Adrenal gland (tissue), 5 donors: Measurements from ENCODE around the gene KCTD21.

Experiments used
- POLR2A ChIP-seq, 2 donors: fragments of 450-650 bp; IDR thresholded peaks; one replicate each; pipeline ENCODE4 v1.6.1; 2017; ENCODE audit warnings: antibody characterized with exemption in 2 of 2, mild to moderate bottlenecking in 2 of 2, moderate library complexity in 1 of 2
- TF ChIP-seq, protein P1 (sequence below), 6 experiments: fragments of 450-650 bp in 4 of 6; fragments of 200-600 bp in 2 of 6; sonication (generic) in 1 of 6; IDR thresholded peaks; 1 replicate in 5 of 6; 2 replicates in 1 of 6; pipeline versions ENCODE4 v1.5.1 to v1.8.0; 2016 to 2021; ENCODE audit warnings: antibody characterized with exemption in 6 of 6, mild to moderate bottlenecking in 2 of 6, moderate library complexity in 1 of 6
- donor health status: DM: no; HTN: no; CAD: no.

DNA sequence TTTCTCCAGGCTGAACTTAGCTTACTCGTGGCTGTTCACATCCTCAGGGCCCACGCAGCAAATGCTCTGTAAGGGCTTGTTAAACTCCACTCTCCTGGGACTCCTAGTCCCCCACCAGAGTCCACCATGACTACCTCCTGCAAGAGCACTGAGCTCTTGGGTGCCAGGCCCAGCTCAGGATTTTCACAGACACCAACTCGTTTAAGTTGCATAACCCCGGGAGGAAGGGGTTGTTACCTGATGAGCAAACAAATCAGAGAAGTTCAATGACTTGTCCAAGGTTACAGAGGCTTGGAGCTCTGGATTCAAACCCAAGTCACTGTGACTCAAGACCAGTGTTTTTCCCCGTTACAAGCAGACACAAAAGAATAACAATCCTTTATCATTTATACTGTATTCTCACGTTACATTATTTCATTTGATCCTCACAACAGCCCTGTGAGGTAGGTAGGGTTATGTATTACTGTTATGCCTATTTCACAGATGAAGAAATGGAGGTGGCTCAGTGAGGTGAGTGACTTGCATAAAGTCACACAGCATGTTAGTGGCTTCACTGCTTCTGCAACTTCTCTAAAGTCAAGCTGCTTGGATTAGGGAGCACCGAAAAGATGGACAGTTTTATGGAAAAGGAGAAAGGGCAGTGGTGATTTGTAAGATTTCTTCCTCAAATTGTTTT, 17.4 kb downstream of the KCTD21 start:
- TF ChIP-seq, protein P1, sequence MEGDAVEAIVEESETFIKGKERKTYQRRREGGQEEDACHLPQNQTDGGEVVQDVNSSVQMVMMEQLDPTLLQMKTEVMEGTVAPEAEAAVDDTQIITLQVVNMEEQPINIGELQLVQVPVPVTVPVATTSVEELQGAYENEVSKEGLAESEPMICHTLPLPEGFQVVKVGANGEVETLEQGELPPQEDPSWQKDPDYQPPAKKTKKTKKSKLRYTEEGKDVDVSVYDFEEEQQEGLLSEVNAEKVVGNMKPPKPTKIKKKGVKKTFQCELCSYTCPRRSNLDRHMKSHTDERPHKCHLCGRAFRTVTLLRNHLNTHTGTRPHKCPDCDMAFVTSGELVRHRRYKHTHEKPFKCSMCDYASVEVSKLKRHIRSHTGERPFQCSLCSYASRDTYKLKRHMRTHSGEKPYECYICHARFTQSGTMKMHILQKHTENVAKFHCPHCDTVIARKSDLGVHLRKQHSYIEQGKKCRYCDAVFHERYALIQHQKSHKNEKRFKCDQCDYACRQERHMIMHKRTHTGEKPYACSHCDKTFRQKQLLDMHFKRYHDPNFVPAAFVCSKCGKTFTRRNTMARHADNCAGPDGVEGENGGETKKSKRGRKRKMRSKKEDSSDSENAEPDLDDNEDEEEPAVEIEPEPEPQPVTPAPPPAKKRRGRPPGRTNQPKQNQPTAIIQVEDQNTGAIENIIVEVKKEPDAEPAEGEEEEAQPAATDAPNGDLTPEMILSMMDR (IDR thresholded peaks at IDR 0.05), result no peak
- no peak for TF ChIP-seq POLR2A (IDR thresholded peaks at IDR 0.05)
